HepG2 (cell line): ENCODE measurements around the gene TLK1. TPM values are rescaled to one million over a fixed set of nuclear protein-coding genes. Genes with fewer than 3 reads are reported as not detected.

ENCODE experiments used
- ATAC-seq: fragments of 200-7000 bp; cut with Tn5 transposase; 3 replicates; pipeline ENCODE4 v1.9.1; 2020; ENCODE audit warnings: mild to moderate bottlenecking, moderate library complexity
- BruUV-seq: library from RNA; stranded (reverse); fragments of 400-500 nt; replicated peaks from 2 replicates; lab custom pipeline; 2021; lab: Mats Ljungman, UMichigan
- CTCF ChIA-PET: fragments of 300-600 bp; formaldehyde crosslinking; extraction: SDS; loops from one replicate; lab custom pipeline; 2021; ENCODE audit warnings: low total read pairs, inconsistent platforms, low intra/inter-chr PET ratio; lab: Yijun Ruan, JAX
- POLR2A ChIA-PET: fragments of 350-600 bp; sonication (Branson Sonifier 250); formaldehyde crosslinking; loops from one replicate; lab custom pipeline; 2020; ENCODE audit warnings: antibody characterized with exemption, inconsistent platforms; lab: Yijun Ruan, JAX
- DNase-seq: peaks from one replicate; pipeline ENCODE4 v3.0.0-alpha.2; 2015; ENCODE audit warnings: low spot score
- FAIRE-seq: peaks from 3 replicates; lab custom pipeline; 2011; peaks lifted over from hg19 to GRCh38; lab: Jason Lieb, UNC
- H2AFZ ChIP-seq: one replicate; pipeline ENCODE4 v1.6.1; 2011; ENCODE audit warnings: low read length, inconsistent platforms
- H3K27ac ChIP-seq: fragments of 300-600 bp; 3 replicates; pipeline ENCODE4 v1.8.0; 2011; ENCODE audit warnings: mixed run types, mild to moderate bottlenecking, mixed read lengths, low read length, inconsistent platforms; ENCODE audit not compliant: insufficient read depth; ENCODE audit errors: extremely low read length
- H3K27me3 ChIP-seq, 2 experiments: fragments of 200-600 bp in 1 of 2; 2 replicates in 1 of 2; 3 replicates in 1 of 2; pipeline versions ENCODE4 v1.6.0 to v1.8.0; 2011; ENCODE audit warnings: low read length in 2 of 2, mild to moderate bottlenecking in 2 of 2, moderate library complexity in 2 of 2, inconsistent platforms in 1 of 2; ENCODE audit not compliant: insufficient read depth in 2 of 2, control insufficient read depth in 1 of 2
- H3K36me3 ChIP-seq, 2 experiments: fragments of 200-600 bp in 1 of 2; replicated peaks in 1 of 2; 2 replicates in 1 of 2; 3 replicates in 1 of 2; pipeline versions ENCODE4 v1.5.1 to v1.8.0; 2011; ENCODE audit warnings: low read length in 2 of 2, inconsistent platforms in 1 of 2; ENCODE audit not compliant: insufficient read depth in 2 of 2, control insufficient read depth in 1 of 2
- H3K4me1 ChIP-seq: 2 replicates; pipeline ENCODE4 v1.5.1; 2012; ENCODE audit warnings: low read length, inconsistent platforms; ENCODE audit not compliant: insufficient read depth
- H3K4me2 ChIP-seq: 2 replicates; pipeline ENCODE4 v1.6.0; 2011; ENCODE audit warnings: low read depth, low read length, inconsistent platforms
- H3K4me3 ChIP-seq, 3 experiments: fragments of 200-600 bp in 1 of 3; sonication (generic), shearing (Covaris generic) in 1 of 3; replicated peaks in 1 of 3; 2 replicates each; pipeline ENCODE4 v1.5.1; 2011 to 2016; ENCODE audit warnings: low read length in 3 of 3, inconsistent platforms in 2 of 3, low read depth in 2 of 3, mild to moderate bottlenecking in 2 of 3, control low read depth in 1 of 3, mixed read lengths in 1 of 3; ENCODE audit not compliant: insufficient read depth in 1 of 3
- H3K79me2 ChIP-seq: one replicate; pipeline ENCODE4 v1.6.1; 2011; ENCODE audit warnings: low read length, inconsistent platforms; ENCODE audit not compliant: insufficient read depth
- H3K9ac ChIP-seq: 2 replicates; pipeline ENCODE4 v1.6.0; 2011; ENCODE audit warnings: mild to moderate bottlenecking, low read depth, low read length, inconsistent platforms; ENCODE audit not compliant: insufficient read depth
- H3K9me3 ChIP-seq: 2 replicates; pipeline ENCODE4 v1.5.1; 2012; ENCODE audit warnings: mild to moderate bottlenecking, low read length
- H4K20me1 ChIP-seq: 2 replicates; pipeline ENCODE4 v1.6.0; 2011; ENCODE audit warnings: inconsistent platforms, mild to moderate bottlenecking, low read length, moderate library complexity; ENCODE audit not compliant: insufficient read depth
- CTCF ChIP-seq: sonication (generic); formaldehyde crosslinking; IDR thresholded peaks from 2 replicates; pipeline ENCODE4 v1.5.0; 2020; ENCODE audit warnings: mild to moderate bottlenecking, missing genetic modification reagents, moderate library complexity
- NPAS2 ChIP-seq: sonication (generic); formaldehyde crosslinking; IDR thresholded peaks from 2 replicates; pipeline ENCODE4 v1.8.0; 2022; ENCODE audit warnings: mild to moderate bottlenecking, missing genetic modification reagents, borderline replicate concordance
- PBX3 ChIP-seq: sonication (generic); formaldehyde crosslinking; IDR thresholded peaks from 2 replicates; pipeline ENCODE4 v1.8.1; 2023; ENCODE audit warnings: missing genetic modification reagents, inconsistent platforms, borderline replicate concordance
- ZNF121 ChIP-seq: sonication (generic); formaldehyde crosslinking; IDR thresholded peaks from 2 replicates; pipeline ENCODE4 v1.5.0; 2020; ENCODE audit warnings: mild to moderate bottlenecking, missing genetic modification reagents
- ZNF619 ChIP-seq: sonication (generic); formaldehyde crosslinking; IDR thresholded peaks from 2 replicates; pipeline ENCODE4 v1.4.0; 2020; ENCODE audit warnings: mild to moderate bottlenecking, missing genetic modification reagents
- WGBS: methylation state at CpG from one replicate; pipeline ENCODE4 v1.1.6; 2017; ENCODE audit warnings: low lambda C conversion rate; 5-methylcytosine and 5-hydroxymethylcytosine counted together
- in situ Hi-C: cut with HindIII; loops from 2 replicates; pipeline ENCODE4 v1.10.0; 2017; ENCODE audit warnings: low pct_unique_long_range_greater_than_20kb; ENCODE audit not compliant: extremely low pct_ligation_motif_present
- intact Hi-C: fragments of 100-400 bp; cut with micrococcal nuclease; formaldehyde crosslinking; loops from one replicate; pipeline ENCODE4 v1.10.0; 2022; ENCODE audit not compliant: unreplicated experiment
- polyA plus RNA-seq, 8 experiments: library from polyadenylated mRNA; depleted of rRNA in 3 of 8; stranded (reverse) in 7 of 8; unstranded in 1 of 8; fragments of >200 nt; fragmentation: Illumina TruSeq in 4 of 8; extraction: Trizol in 4 of 8; gene quantifications; 2 replicates each; pipeline versions ENCODE4 v1.2.1 to v1.2.3, GENCODE V29; 2011 to 2016; ENCODE audit warnings: low read depth in 4 of 8, missing spikeins in 1 of 8, mixed read lengths in 1 of 8; ENCODE audit not compliant: insufficient read depth in 1 of 8
- total RNA-seq, 5 experiments: library from RNA; depleted of rRNA; stranded (reverse); fragments of >200 nt; fragmentation: Illumina TruSeq; extraction: Trizol; gene quantifications; 2 replicates each; pipeline ENCODE4 v1.2.3, GENCODE V29; 2016; ENCODE audit warnings: low read depth in 1 of 5
- TF ChIP-seq, protein P1 (sequence below): sonication (generic); formaldehyde crosslinking; IDR thresholded peaks from 2 replicates; pipeline ENCODE4 v1.9.0; 2022; ENCODE audit warnings: missing genetic modification reagents, mild to moderate bottlenecking, borderline replicate concordance

Gene TLK1
- total and polyA plus RNA-seq, 2 of the 13 experiments (the other 11 are each of a cell fraction or from before 2014, with no cell fraction given), result 16.8 to 28.7 TPM

GRCh38 chr2:171018522-171018921 lies 142.2 kb downstream of the TLK1 start (continued):
- TF ChIP-seq PBX3 (CRISPR knock-in tag) (no peak), NPAS2 (CRISPR knock-in tag) (no peak)

DNA sequence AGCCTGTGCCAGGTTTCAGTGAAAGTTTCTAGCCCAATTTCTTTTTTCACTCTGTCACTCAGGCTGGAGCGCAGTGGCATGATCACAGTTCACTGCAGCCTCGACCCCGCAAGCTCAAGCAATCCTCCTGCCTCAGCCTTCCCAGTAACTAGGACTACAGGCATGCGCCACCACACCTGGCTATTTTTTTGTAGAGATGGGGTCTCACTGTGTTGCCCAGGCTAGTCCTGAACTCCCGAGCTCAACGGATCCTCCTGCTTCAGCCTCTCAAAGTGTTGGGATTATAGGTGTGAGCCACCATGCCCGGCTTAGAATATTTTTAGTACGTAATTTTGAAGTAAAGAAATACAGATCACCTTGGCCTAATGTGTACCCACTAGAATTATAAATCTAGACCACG lies 144.6 kb downstream of the TLK1 start:
- Histone ChIP-seq H3K27ac (no peak overlapping the region), H3K4me2 (no peak overlapping the region), H4K20me1 (no peaks in the 10 kb centered on the region), H2AFZ (no peak overlapping the region), H3K36me3 (peaks cover 10 to 47% of the 10 kb centered on the region in 2 experiments), H3K4me3 (no peak overlapping the region), H3K9me3 (no peaks in the 10 kb centered on the region), H3K27me3 (no peaks in the 10 kb centered on the region), H3K9ac (no peak overlapping the region), H3K4me1 (no peaks in the 10 kb centered on the region), H3K79me2 (no peaks in the 10 kb centered on the region)
- no TSS peak for BruUV-seq
- TF ChIP-seq ZNF619 (CRISPR knock-in tag) (no peak), CTCF (CRISPR knock-in tag) (no peak), ZNF121 (CRISPR knock-in tag) (peak; percentile 35; the same call in 1 of the 2 replicates)
- TF ChIP-seq, protein P1, sequence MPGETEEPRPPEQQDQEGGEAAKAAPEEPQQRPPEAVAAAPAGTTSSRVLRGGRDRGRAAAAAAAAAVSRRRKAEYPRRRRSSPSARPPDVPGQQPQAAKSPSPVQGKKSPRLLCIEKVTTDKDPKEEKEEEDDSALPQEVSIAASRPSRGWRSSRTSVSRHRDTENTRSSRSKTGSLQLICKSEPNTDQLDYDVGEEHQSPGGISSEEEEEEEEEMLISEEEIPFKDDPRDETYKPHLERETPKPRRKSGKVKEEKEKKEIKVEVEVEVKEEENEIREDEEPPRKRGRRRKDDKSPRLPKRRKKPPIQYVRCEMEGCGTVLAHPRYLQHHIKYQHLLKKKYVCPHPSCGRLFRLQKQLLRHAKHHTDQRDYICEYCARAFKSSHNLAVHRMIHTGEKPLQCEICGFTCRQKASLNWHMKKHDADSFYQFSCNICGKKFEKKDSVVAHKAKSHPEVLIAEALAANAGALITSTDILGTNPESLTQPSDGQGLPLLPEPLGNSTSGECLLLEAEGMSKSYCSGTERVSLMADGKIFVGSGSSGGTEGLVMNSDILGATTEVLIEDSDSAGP, result no peak
- in situ Hi-C loops, result no loop called here
- WGBS, result 99% methylated on average over 9 of the region's 9 CpGs
- intact Hi-C loops, result no loop called here
- POLR2A ChIA-PET, result no interaction called here
- FAIRE-seq (no peak), DNase-seq (no peak), ATAC-seq (no peak)
- CTCF ChIA-PET, result no interaction called here
